ENCODE results near the gene CUX1.
A peak's percentile ranks its signal among the peaks of the same experiment; 100 is the strongest.
"Not testable (repeated sequence)": the region's sequence is repeated elsewhere in the genome, so short reads cannot be mapped to it uniquely, and the experiment has no call there.

CUX1 gene

GRCh38 chr7:101921546-101922489, 104.4 kb downstream of the CUX1 start:
- DNase-seq: not testable (repeated sequence)

- no peak for DNase-seq
These were observed 105.5 kb downstream of the CUX1 start for GRCh38 chr7:101922631-101923601.

GRCh38 chr7:101923602-101923985, 106.2 kb downstream of the CUX1 start:
- no peak for DNase-seq

GRCh38 chr7:101924171-101924570, 106.7 kb downstream of the CUX1 start:
- DNase-seq: no peak

- DNase-seq: no peak
These were observed 108.8 kb downstream of the CUX1 start for GRCh38 chr7:101926265-101926664.

- DNase-seq: no peak
These were observed 110.0 kb downstream of the CUX1 start for GRCh38 chr7:101927389-101927788.

- DNase-seq: no peak
These were observed 110.4 kb downstream of the CUX1 start for GRCh38 chr7:101927802-101928201.

GRCh38 chr7:101929256-101929655, 111.8 kb downstream of the CUX1 start:
- DNase-seq: no peak

GRCh38 chr7:101929911-101930310, 112.5 kb downstream of the CUX1 start:
- DNase-seq: not testable (repeated sequence)

GRCh38 chr7:101932083-101932482, 114.7 kb downstream of the CUX1 start:
- no peak for DNase-seq

- DNase-seq: no peak
These were observed 115.6 kb downstream of the CUX1 start for GRCh38 chr7:101933028-101933427.

- peak; percentile 51 for DNase-seq
These were observed 116.3 kb downstream of the CUX1 start for GRCh38 chr7:101933688-101934121.

- DNase-seq: no peak
These were observed 117.2 kb downstream of the CUX1 start for GRCh38 chr7:101934618-101935017.

GRCh38 chr7:101935521-101936141, 118.2 kb downstream of the CUX1 start:
- DNase-seq: no peak

- DNase-seq: no peak
These were observed 118.8 kb downstream of the CUX1 start for GRCh38 chr7:101936223-101936610.

GRCh38 chr7:101936611-101937231, 119.3 kb downstream of the CUX1 start:
- DNase-seq: no peak

GRCh38 chr7:101937717-101938514, 120.5 kb downstream of the CUX1 start:
- DNase-seq: no peak

- DNase-seq: no peak
These were observed 121.8 kb downstream of the CUX1 start for GRCh38 chr7:101939136-101939695.

GRCh38 chr7:101940151-101940550, 122.7 kb downstream of the CUX1 start:
- no peak for DNase-seq

GRCh38 chr7:101940830-101941229, 123.4 kb downstream of the CUX1 start:
- no peak for DNase-seq
